Esophagus squamous epithelium (tissue), 5 donors: ENCODE results near the gene SYT1. TPM values are rescaled to one million over a fixed set of nuclear protein-coding genes. Genes with fewer than 3 reads are reported as not detected.

ENCODE experiments used
- DNase-seq: peaks from one replicate; lab custom pipeline; 2025; lab: John Stamatoyannopoulos, UW
- H3K27ac ChIP-seq, 4 donors: fragments of 200-600 bp; sonication (generic); one replicate each; pipeline ENCODE4 v1.5.1; 2016 to 2019; ENCODE audit warnings: mild to moderate bottlenecking in 1 of 4
- H3K27me3 ChIP-seq, 4 donors: fragments of 200-600 bp; sonication (generic); 1 replicate in 3 of 4; 2 replicates in 1 of 4; pipeline versions ENCODE4 v1.5.1 to v1.6.0; 2017 to 2021; ENCODE audit warnings: antibody characterized with exemption in 1 of 4
- H3K36me3 ChIP-seq, 3 donors: fragments of 200-600 bp; sonication (generic); one replicate each; pipeline ENCODE4 v1.5.1; 2016 to 2019
- H3K4me1 ChIP-seq, 3 donors: fragments of 200-600 bp; sonication (generic); one replicate each; pipeline ENCODE4 v1.5.1; 2017 to 2019
- H3K4me3 ChIP-seq, 4 donors: fragments of 200-600 bp; sonication (generic); 1 replicate in 3 of 4; 2 replicates in 1 of 4; pipeline ENCODE4 v1.5.1; 2016 to 2019; ENCODE audit warnings: mild to moderate bottlenecking in 2 of 4, moderate library complexity in 1 of 4
- H3K9me3 ChIP-seq, 3 donors: fragments of 200-600 bp; sonication (generic); one replicate each; pipeline ENCODE4 v1.5.1; 2016 to 2019
- CTCF ChIP-seq, 6 experiments: fragments of 450-650 bp in 4 of 6; fragments of 200-600 bp in 2 of 6; sonication (generic) in 2 of 6; IDR thresholded peaks; one replicate each; pipeline ENCODE4 v1.5.1; 2016 to 2019; ENCODE audit warnings: antibody characterized with exemption in 6 of 6, mild to moderate bottlenecking in 4 of 6, moderate library complexity in 4 of 6
- POLR2A ChIP-seq, 4 donors: fragments of 450-650 bp; IDR thresholded peaks; one replicate each; pipeline ENCODE4 v1.6.1; 2017; ENCODE audit warnings: antibody characterized with exemption in 4 of 4, mild to moderate bottlenecking in 4 of 4, moderate library complexity in 3 of 4
- WGBS, 2 donors: methylation state at CpG; one replicate each; pipeline ENCODE4 v1.1.5; 2018; 5-methylcytosine and 5-hydroxymethylcytosine counted together
- intact Hi-C: fragments of 100-400 bp; cut with DNase I; formaldehyde crosslinking; loops from one replicate; pipeline ENCODE4 v1.15.0; 2022
- total RNA-seq, 4 donors: library from RNA; depleted of rRNA; stranded (reverse); fragments of >200 nt; gene quantifications; one replicate each; pipeline ENCODE4 v1.1.0, GENCODE V29; 2016
- donor health status: DM: yes; HTN: yes; CAD: no.

The SYT1 gene
- total RNA-seq, 4 donors from 2014 or later = 0.26 to 2.7 TPM; not detected in 2

- intact Hi-C loops = no loop called here
- peaks cover 0 to 44% (median 20%) of the 10 kb centered on the region in 3 donors for H3K4me1 ChIP-seq
- no peak overlapping the region for H3K4me3 ChIP-seq
- no peaks in the 10 kb centered on the region for H3K27me3 ChIP-seq
- peak overlapping the region in 3 of 4 donors; percentile 5 to 54 (median 34) for H3K27ac ChIP-seq
- TF ChIP-seq POLR2A (IDR thresholded peaks at IDR 0.05) = no peak
- TF ChIP-seq CTCF (IDR thresholded peaks at IDR 0.05) = no peak
- H3K9me3 ChIP-seq = no peaks in the 10 kb centered on the region
- WGBS, 2 donors = 13 to 30% methylated on average over 6 of the region's 6 CpGs
- DNase-seq = no peak
- H3K36me3 ChIP-seq = no peaks in the 10 kb centered on the region
Observed at GRCh38 chr12:79451978-79452377, 587.4 kb downstream of the SYT1 start.

- H3K36me3 ChIP-seq = no peaks in the 10 kb centered on the region
- H3K4me3 ChIP-seq = no peak overlapping the region
- peak overlapping the region in 2 of 4 donors; percentile 30 to 54 for H3K27ac ChIP-seq
- WGBS, 2 donors = 73 to 83% methylated on average over 5 to 6 of the region's 6 CpGs
- intact Hi-C loops = no loop called here
- H3K27me3 ChIP-seq = no peaks in the 10 kb centered on the region
- H3K9me3 ChIP-seq = no peaks in the 10 kb centered on the region
- peaks cover 0 to 44% (median 20%) of the 10 kb centered on the region in 3 donors for H3K4me1 ChIP-seq
- no peak for DNase-seq
- TF ChIP-seq CTCF (IDR thresholded peaks at IDR 0.05) (no peak), POLR2A (IDR thresholded peaks at IDR 0.05) (no peak)
Observed at GRCh38 chr12:79452906-79453305, 588.3 kb downstream of the SYT1 start.

- peaks cover 0 to 44% (median 20%) of the 10 kb centered on the region in 3 donors for H3K4me1 ChIP-seq
- TF ChIP-seq CTCF (IDR thresholded peaks at IDR 0.05) (no peak), POLR2A (IDR thresholded peaks at IDR 0.05) (no peak)
- intact Hi-C loops = no loop called here
- no peak overlapping the region for H3K27ac ChIP-seq
- no peaks in the 10 kb centered on the region for H3K27me3 ChIP-seq
- WGBS, 2 donors = 61 to 75% methylated on average over 3 of the region's 3 CpGs
- no peak for DNase-seq
- no peaks in the 10 kb centered on the region for H3K9me3 ChIP-seq
- H3K36me3 ChIP-seq = no peaks in the 10 kb centered on the region
- H3K4me3 ChIP-seq = no peak overlapping the region
Observed at GRCh38 chr12:79453820-79454219, 589.2 kb downstream of the SYT1 start.

GRCh38 chr12:79454338-79454843 is 589.8 kb downstream of the SYT1 start:
- intact Hi-C loops = no loop called here
- H3K27ac ChIP-seq = no peak overlapping the region

More at GRCh38 chr12:79454338-79454843, 589.8 kb downstream of the SYT1 start:
- WGBS, 2 donors = 58 to 60% methylated on average over 3 of the region's 3 CpGs
- Histone ChIP-seq H3K27me3 (no peaks in the 10 kb centered on the region), H3K36me3 (no peaks in the 10 kb centered on the region), H3K4me1 (peaks cover 0 to 44% (median 20%) of the 10 kb centered on the region in 3 donors), H3K9me3 (no peaks in the 10 kb centered on the region), H3K4me3 (no peak overlapping the region)
- DNase-seq = no peak
- TF ChIP-seq POLR2A (IDR thresholded peaks at IDR 0.05) = no peak
- no peak for TF ChIP-seq CTCF (IDR thresholded peaks at IDR 0.05)
